GM10266 (cell line): ENCODE measurements around the gene RAE1.

Source experiments
- DNase-seq: peaks from one replicate; pipeline ENCODE4 v3.0.0; 2012; ENCODE audit errors: extremely low spot score
- CTCF ChIP-seq: IDR thresholded peaks from 2 replicates; pipeline ENCODE4 v1.5.1; 2012; ENCODE audit warnings: mild to moderate bottlenecking, low read depth; ENCODE audit not compliant: control insufficient read depth, insufficient read depth; ENCODE audit errors: missing control alignments

RAE1 gene

GRCh38 chr20:57409672-57410397, 58.8 kb downstream of the RAE1 start:
- no peak for TF ChIP-seq CTCF
- no peak for DNase-seq

DNA sequence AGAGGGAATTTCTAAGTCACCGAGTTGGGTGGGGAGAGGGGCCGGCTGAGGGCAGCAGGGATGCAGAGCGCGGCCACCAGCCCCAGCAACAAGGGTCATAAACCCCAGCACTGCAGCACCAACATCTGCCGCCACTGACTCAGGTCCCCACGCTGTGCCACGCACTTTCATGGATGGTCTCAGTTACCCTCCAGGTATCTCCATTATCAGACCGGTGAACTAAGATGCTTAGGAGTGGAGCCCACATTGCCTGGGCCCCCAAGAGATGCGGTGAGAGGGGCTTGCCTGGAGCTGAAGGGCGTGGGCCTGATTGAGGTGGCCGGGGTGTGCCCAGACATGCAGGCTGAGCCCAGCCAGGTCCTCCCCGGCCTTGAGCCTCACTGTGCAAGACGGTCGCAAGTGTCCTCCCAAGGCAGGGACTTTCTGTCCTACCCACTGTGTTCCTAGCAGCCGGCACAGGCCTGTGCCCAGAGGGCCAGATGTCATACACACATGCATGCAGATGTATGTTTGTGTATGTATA, 59.4 kb downstream of the RAE1 start:
- TF ChIP-seq CTCF: no peak
- DNase-seq: no peak

GRCh38 chr20:57410924-57411323, 59.9 kb downstream of the RAE1 start:
- TF ChIP-seq CTCF: no peak
- no peak for DNase-seq

DNA sequence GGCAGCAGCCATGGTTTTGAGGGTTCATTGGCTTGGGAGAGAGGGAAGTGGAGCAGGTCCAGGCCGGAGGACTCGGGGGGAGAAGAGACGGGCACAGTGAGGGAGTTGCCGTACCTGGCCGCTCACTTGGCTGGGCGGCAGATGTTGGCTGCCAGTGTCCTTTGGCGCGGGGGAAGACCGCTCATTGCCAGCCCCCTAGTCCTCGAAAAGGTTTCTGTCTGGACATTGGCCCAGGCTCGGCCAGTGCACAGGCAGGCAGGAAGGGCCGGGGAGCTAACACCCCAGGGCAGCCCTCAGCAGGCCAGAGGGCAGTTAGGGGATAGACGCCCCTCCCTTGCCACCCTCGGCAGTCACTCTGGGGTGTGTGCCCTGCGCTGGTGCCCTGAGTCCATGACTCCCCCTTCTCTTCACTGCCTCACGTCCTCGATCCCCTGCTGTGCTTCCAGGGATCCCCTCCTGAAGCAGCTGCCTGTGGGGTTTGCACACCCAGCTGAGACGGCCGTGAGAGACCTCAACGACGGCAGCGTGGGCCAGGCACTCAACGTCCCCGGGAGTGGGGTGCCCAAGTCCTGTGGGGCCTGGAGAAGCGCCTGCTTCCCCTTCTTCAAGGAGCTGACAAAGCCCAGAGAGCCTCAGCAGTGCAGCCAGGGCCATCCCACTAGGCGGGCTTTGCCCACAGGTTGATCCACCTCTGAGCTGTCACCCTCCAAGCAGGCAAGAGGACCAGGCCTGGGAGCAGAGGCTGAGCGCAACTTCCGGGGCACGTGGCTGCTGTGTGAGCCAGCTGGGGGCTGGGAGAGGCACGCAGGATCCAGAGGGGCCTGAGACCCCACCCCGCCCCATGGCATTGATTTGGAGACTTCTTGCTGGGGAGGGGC, 60.6 kb downstream of the RAE1 start:
- no peak for DNase-seq
- no peak for TF ChIP-seq CTCF

DNA sequence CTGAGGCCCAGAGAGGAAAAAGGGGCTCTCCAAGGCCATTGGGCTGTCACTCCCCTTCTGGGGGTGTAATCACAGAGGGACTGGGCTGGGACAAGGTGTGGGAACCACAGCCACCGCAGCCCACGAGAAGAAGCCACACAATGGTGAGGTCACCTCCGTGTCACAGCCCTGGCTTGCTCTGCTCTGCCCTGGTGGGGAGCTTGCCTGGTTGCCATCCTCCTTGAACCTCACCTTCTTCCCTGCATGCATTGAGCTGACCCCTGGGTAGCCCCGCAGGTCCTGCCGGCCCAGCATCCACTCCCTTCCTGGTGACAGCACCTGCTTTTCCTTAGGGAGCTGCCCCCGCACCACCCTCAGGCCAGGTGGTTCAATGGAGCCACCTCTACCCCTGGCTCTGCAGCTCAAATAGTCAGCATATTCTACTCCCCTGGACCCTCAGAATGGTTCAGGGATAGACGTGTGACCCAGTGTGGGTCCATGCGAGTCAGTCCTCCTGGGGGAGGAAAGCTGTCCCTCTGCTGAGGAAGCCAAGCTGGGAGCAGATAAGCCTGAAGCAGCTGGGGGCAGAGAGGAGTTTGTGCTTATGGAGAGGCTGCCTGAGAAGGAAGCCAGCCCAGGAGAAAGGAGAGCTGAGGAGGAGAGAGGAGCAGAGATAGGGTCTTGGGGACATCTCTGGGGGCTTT, 61.4 kb downstream of the RAE1 start:
- no peak for TF ChIP-seq CTCF

DNA sequence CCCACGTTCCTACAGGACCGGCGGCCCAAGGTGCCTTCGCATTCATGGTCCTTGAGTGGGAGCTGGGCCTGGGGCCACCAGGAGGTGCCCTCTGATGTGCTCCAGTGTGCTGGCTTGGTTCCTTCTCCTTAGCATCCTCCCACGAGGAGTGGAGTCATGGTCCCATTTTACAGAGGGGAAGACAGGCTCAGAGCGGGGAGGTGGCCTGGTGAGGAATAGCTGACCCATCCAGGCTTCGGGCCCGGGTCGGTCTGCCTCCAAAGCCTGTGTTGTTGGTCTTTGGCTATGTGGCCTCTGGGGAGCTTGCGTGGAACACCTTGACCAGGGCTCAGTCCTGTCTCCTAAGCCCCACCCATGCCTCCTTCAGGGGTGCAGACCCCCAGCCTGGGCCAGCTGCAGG, 62.9 kb downstream of the RAE1 start:
- no peak for TF ChIP-seq CTCF
- DNase-seq: no peak

More for the DNA sequence above, 61.4 kb downstream of the RAE1 start:
- DNase-seq: no peak
